Fibroblast of lung (primary cell): Measurements from ENCODE around the gene PROSER2.

ENCODE experiments used
- CTCF ChIP-seq, 2 donors: IDR thresholded peaks in 1 of 2; conservative IDR thresholded peaks in 1 of 2; 1 replicate in 1 of 2; 2 replicates in 1 of 2; pipeline ENCODE4 v1.5.1; 2011 to 2012; ENCODE audit warnings: low read length in 2 of 2, control low read depth in 1 of 2, inconsistent platforms in 1 of 2, low read depth in 1 of 2, mild to moderate bottlenecking in 1 of 2
- EZH2 ChIP-seq: IDR thresholded peaks from 2 replicates; pipeline ENCODE4 v1.5.1; 2012; ENCODE audit warnings: low read length, control low read depth, mild to moderate bottlenecking; ENCODE audit errors: missing control alignments

- TF ChIP-seq CTCF (conservative IDR thresholded peaks at IDR 0.05 in 1 of 2, IDR thresholded peaks at IDR 0.05 in 1 of 2; ENCODE audit: low read depth in 1 of 2, low read length in 2 of 2) (no peak), EZH2 (no peak)
Observed at GRCh38 chr10:11813855-11814567, 9.1 kb upstream of the PROSER2 start.
